ENCODE measurements around the gene FUT7. TPM values are rescaled to one million over a fixed set of nuclear protein-coding genes. Genes with fewer than 3 reads are reported as not detected.

The FUT7 gene
- total RNA-seq, 4 donors from 2014 or later: not detected

DNA sequence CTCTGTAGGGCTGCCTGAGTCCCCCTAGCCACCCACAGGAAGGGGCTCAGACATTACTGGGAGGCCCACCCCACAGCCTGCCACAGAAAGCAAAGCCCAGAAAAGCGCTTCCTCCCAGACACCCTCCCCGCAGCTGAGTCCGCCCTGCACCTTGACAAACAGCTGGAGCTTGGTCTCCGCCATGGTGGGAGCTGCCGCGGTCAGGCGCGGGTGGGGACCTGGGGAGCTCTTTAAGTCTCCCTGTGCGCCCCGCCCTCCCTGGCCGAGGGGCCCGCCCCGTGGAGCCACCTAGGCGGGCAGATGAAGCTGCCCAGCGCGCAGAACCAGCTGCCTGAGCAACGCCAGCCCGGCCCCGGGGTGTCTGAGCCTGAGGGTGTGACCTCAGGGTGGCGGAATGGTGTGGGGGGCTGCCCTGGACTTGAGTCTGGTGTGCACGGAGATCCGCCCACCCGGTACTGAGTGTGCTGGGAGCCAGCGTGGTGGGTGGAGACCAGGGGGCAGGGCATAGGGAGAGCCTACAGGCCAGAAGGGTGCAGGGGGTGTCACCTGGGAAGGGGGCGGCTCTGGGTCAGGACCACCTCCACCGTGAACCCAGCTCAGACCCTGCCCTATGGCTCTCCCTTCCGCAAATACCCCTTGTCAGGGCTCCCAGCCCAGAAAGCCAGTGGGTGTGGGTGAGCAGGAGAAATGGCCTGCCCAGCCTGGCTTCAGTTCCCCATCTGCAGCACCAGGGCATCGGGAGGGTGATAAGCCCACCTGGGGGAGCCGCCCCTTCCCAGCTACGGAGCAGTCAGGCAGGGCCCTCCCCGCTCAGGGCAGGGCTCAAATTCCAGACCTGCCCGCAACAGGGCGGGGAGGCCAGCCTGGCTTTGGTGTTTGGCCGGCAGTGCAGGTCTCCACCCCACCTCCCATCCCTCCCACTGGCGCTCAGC, 35.3 kb downstream of the FUT7 start, which contains the start of gene CLIC3:
CLIC3 (minus strand) TSS at position 208 of the 932 bp plus-strand sequence; CDS start at position 183, 25 bp downstream.
- intact Hi-C loops (cut with DNase I): loop anchor here (5.0 kb wide), 1 partner anchor 44 kb away; the partner anchor contains the start of gene LCN12
- Histone ChIP-seq H3K27me3 (no peaks in the 10 kb centered on the region), H3K36me3 (no peaks in the 10 kb centered on the region), H3K4me3 (replicated peaks in 1 of 3) (peak within 1 kb of the TSS; percentile 12 to 37 (median 14)), H3K4me1 (peaks cover 46 to 69% of the 10 kb centered on the region in 2 donors), H3K9me3 (no peaks in the 10 kb centered on the region), H3K27ac (peak within 1 kb of the TSS; percentile 53 to 78 (median 69))
- DNase-seq: peak; percentile 90 to 92
- TF ChIP-seq POLR2A (IDR thresholded peaks at IDR 0.05): peak; percentile 11 to 63
- TF ChIP-seq, protein P1, sequence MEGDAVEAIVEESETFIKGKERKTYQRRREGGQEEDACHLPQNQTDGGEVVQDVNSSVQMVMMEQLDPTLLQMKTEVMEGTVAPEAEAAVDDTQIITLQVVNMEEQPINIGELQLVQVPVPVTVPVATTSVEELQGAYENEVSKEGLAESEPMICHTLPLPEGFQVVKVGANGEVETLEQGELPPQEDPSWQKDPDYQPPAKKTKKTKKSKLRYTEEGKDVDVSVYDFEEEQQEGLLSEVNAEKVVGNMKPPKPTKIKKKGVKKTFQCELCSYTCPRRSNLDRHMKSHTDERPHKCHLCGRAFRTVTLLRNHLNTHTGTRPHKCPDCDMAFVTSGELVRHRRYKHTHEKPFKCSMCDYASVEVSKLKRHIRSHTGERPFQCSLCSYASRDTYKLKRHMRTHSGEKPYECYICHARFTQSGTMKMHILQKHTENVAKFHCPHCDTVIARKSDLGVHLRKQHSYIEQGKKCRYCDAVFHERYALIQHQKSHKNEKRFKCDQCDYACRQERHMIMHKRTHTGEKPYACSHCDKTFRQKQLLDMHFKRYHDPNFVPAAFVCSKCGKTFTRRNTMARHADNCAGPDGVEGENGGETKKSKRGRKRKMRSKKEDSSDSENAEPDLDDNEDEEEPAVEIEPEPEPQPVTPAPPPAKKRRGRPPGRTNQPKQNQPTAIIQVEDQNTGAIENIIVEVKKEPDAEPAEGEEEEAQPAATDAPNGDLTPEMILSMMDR (IDR thresholded peaks at IDR 0.05): peak in 1 of 6 experiments; percentile 11
- 22 to 40% methylated on average over 2 to 20 of the region's 35 CpGs for WGBS, 2 donors

DNA sequence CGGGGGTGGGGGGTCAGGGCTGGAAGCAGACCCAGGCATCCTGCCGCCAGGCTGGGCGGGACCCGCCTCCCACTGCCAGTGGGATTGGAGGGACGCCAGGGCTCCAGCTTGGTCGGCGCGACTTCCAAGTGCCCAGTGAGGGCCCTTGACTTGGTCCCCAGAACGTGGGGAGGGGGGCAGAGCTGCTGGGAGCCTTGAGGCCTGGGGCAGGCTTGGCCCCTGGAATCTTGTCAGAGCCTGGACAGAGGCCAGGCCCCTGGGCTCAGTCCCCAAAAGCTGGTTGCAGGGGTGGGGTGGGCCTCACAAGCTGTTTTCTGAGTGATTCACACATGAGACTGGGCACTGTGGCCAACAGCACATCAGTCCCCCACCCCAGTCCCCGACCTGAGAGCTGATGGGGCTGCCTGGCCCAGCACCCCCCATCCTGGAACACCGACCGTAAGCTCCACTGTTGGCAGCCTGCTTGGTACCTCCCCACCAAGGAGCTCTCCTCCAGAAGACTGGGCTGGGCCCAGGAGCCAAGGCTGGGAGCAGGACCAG, 36.0 kb downstream of the FUT7 start:
- intact Hi-C loops (cut with DNase I): loop anchor here (5.0 kb wide), 1 partner anchor 44 kb away; the partner anchor contains the start of gene LCN12
- no peaks in the 10 kb centered on the region for H3K9me3 ChIP-seq
- peak overlapping the region; percentile 53 to 78 (median 69) for H3K27ac ChIP-seq
- H3K4me1 ChIP-seq: peaks cover 46 to 72% of the 10 kb centered on the region in 2 donors
- DNase-seq: peak; percentile 97 to 99
- H3K36me3 ChIP-seq: no peaks in the 10 kb centered on the region
- WGBS, 2 donors: 0 to 10% methylated on average over 3 of the region's 12 CpGs
- peak overlapping the region; percentile 12 to 37 (median 14) for H3K4me3 ChIP-seq (replicated peaks in 1 of 3)
- H3K27me3 ChIP-seq: no peaks in the 10 kb centered on the region
- TF ChIP-seq, protein P1 (IDR thresholded peaks at IDR 0.05): no peak
- TF ChIP-seq POLR2A (IDR thresholded peaks at IDR 0.05): no peak

DNA sequence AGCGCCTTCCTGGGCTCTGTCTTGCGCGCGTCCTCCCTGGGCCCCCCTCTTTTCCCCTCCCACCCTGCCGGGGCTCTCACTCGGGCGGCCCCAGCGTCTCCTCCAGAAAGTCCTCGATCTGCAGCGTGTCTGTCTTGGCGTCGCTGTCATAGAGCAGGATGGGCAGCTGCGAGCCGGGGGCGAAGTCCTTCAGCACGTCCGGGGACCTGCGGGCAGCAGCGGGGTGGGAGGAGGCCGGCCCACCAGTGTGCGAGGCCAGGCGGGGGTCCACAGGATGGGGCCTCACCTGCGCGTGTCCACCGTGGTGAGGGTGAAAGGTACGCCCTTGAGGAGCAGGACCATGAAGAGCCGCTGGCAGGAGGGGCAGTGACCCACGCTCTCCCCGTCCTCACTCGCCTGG, 36.5 kb downstream of the FUT7 start:
- no peaks in the 10 kb centered on the region for H3K27me3 ChIP-seq
- peaks cover 46 to 72% of the 10 kb centered on the region in 2 donors for H3K4me1 ChIP-seq
- no peaks in the 10 kb centered on the region for H3K36me3 ChIP-seq
- H3K27ac ChIP-seq: peak overlapping the region in 2 of 3 donors; percentile 29 to 78
- 0 to 3% methylated on average over 11 to 14 of the region's 30 CpGs for WGBS, 2 donors
- H3K9me3 ChIP-seq: no peaks in the 10 kb centered on the region
- intact Hi-C loops (cut with DNase I): loop anchor here (5.0 kb wide), 1 partner anchor 43 kb away; the partner anchor contains the start of gene LCN12
- H3K4me3 ChIP-seq (replicated peaks in 1 of 3): peak overlapping the region in 2 of 3 donors; percentile 14 to 24
- no peak for TF ChIP-seq POLR2A (IDR thresholded peaks at IDR 0.05)
- TF ChIP-seq, protein P1 (IDR thresholded peaks at IDR 0.05): no peak
- peak in 1 of 2 donors; percentile 59 for DNase-seq

DNA sequence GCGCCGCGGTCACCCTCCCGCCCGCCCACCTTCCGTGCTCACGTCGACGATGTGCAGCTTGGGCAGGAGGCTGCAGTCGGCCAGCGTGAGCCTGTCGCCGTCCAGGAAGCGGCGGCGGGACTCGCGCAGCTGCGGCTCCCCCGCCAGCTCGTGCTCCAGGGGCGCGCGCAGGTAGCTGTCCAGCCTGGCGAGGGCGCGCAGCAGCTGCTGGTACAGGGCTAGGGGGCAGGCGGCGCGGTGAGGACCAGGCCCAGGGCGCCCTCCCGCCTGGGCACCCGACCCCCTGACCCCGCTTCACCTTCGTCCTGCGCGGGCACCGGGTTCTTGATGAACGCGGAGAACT, 37.0 kb downstream of the FUT7 start:
- Histone ChIP-seq H3K4me1 (peaks cover 46 to 72% of the 10 kb centered on the region in 2 donors), H3K9me3 (no peaks in the 10 kb centered on the region), H3K36me3 (no peaks in the 10 kb centered on the region), H3K4me3 (replicated peaks in 1 of 3) (peak overlapping the region in 1 of 3 donors; percentile 24), H3K27ac (peak overlapping the region in 2 of 3 donors; percentile 29 to 78), H3K27me3 (no peaks in the 10 kb centered on the region)
- TF ChIP-seq POLR2A (IDR thresholded peaks at IDR 0.05): no peak
- TF ChIP-seq, protein P1 (IDR thresholded peaks at IDR 0.05): no peak
- peak in 1 of 2 donors; percentile 44 for DNase-seq
- intact Hi-C loops (cut with DNase I): loop anchor here (5.0 kb wide), 1 partner anchor 43 kb away; the partner anchor contains the start of gene LCN12
- no CpG with 5 or more reads among the region's 40 CpGs for WGBS, 2 donors

All from thyroid gland (tissue), 4 donors.